Measurements from ENCODE around the gene LRRC7. TPM values are rescaled to one million over a fixed set of nuclear protein-coding genes. Genes with fewer than 3 reads are reported as not detected.

Gene LRRC7
- total and polyA plus RNA-seq, 2 of the 13 experiments (the other 11 are each of a cell fraction or from before 2014, with no cell fraction given) = not detected

- Histone ChIP-seq H3K4me1 (ENCODE audit: insufficient read depth, low read length) (no peaks in the 10 kb centered on the region), H3K4me3 (replicated peaks in 1 of 3; ENCODE audit: insufficient read depth in 1 of 3, low read depth in 2 of 3, low read length in 3 of 3) (no peak overlapping the region), H2AFZ (ENCODE audit: low read length) (no peak overlapping the region), H3K4me2 (ENCODE audit: low read depth, low read length) (no peak overlapping the region), H3K36me3 (replicated peaks in 1 of 2; ENCODE audit: control insufficient read depth in 1 of 2, insufficient read depth in 2 of 2, low read length in 2 of 2) (no peaks in the 10 kb centered on the region), H3K9ac (ENCODE audit: insufficient read depth, low read depth, low read length) (no peak overlapping the region), H3K79me2 (ENCODE audit: insufficient read depth, low read length) (no peaks in the 10 kb centered on the region), H3K27me3 (ENCODE audit: control insufficient read depth in 1 of 2, insufficient read depth in 2 of 2, low read length in 2 of 2) (no peaks in the 10 kb centered on the region), H3K9me3 (ENCODE audit: low read length) (no peaks in the 10 kb centered on the region), H3K27ac (ENCODE audit: extremely low read length, insufficient read depth, low read length) (no peak overlapping the region), H4K20me1 (ENCODE audit: insufficient read depth, low read length) (no peaks in the 10 kb centered on the region)
- intact Hi-C loops (cut with micrococcal nuclease; ENCODE audit: unreplicated experiment) (no loop called here), in situ Hi-C loops (cut with HindIII; ENCODE audit: extremely low pct_ligation_motif_present, low pct_unique_long_range_greater_than_20kb) (no loop called here)
- POLR2A ChIA-PET = no interaction called here
- CTCF ChIA-PET (ENCODE audit: low intra/inter-chr PET ratio, low total read pairs) = no interaction called here
- FAIRE-seq (no peak), DNase-seq (ENCODE audit: low spot score) (no peak), ATAC-seq (no peak)
- TF ChIP-seq MYC (CRISPR knock-in tag; IDR thresholded peaks at IDR 0.05; ENCODE audit: borderline replicate concordance) (no peak), ZNF552 (CRISPR knock-in tag; IDR thresholded peaks at IDR 0.05; ENCODE audit: borderline replicate concordance) (no peak), DNMT1 (CRISPR knock-in tag; IDR thresholded peaks at IDR 0.05) (no peak), RAD51 (IDR thresholded peaks at IDR 0.05; ENCODE audit: borderline replicate concordance) (no peak), ZEB1 (IDR thresholded peaks at IDR 0.05; ENCODE audit: insufficient replicate concordance, low read depth) (no peak), KIAA2018 (CRISPR knock-in tag; IDR thresholded peaks at IDR 0.05; ENCODE audit: borderline replicate concordance) (no peak), SRF (IDR thresholded peaks at IDR 0.05; ENCODE audit: low read depth, low read length) (no peak)
- 10% methylated on average over 3 of the region's 6 CpGs for WGBS (ENCODE audit: low lambda C conversion rate)
- BruUV-seq (replicated peaks) = no TSS peak
These were observed 352.2 kb downstream of the LRRC7 start for GRCh38 chr1:69919922-69920273.

All from HepG2 (cell line).